Measurements from ENCODE around the gene SMG1.
"Not testable (repeated sequence)": the region's sequence is repeated elsewhere in the genome, so short reads cannot be mapped to it uniquely, and the experiment has no call there.

SMG1 gene

DNA sequence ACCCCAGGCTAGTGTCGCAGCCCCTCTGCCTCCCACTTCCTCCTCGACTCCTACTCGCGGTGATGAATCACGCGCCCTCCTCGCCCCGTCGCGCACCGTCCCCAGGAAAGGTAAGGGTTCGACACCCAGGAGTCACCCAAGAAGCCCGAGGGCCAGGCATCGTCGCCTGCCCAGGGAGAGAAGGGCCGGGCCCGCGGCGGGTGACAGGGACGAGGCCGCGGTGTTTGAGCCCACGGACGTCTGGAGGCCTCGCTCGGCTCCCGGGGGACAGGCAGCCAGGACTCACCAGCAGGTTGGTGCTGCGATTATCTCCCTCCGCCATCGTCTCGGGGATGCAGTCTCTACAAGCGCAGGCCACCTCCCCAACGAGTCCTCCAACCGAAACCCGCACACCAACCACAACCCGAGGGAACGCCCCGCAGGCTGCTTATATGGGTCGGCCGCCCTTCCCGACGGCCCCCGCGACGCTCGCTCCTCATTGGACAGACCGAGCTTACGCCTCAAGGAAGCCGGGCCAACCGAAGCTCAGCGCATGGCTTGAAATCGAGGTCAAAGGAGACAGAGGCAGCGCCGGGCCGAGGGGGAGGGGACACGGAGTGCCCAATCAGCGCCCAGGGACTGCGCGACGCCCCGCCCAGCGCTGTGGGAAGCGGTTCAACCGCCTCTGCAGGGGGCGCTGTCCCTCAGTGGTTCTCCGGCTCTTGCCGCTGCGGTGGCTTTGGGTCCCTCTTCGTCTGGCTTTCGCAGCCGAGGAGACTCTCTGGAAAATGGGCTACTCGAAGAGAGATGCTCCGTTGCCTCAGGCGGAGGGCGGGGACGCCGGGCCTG, 124.8 kb downstream of the SMG1 start, which contains the start of gene ARL6IP1:
Gene ARL6IP1 (minus strand): TSS at position 405 of the 828 bp plus-strand sequence. CDS start 83 bp downstream, at position 322.
- in situ Hi-C loops (cut with MboI; ENCODE audit: low sequenced_read_pairs) = no loop called here

DNA sequence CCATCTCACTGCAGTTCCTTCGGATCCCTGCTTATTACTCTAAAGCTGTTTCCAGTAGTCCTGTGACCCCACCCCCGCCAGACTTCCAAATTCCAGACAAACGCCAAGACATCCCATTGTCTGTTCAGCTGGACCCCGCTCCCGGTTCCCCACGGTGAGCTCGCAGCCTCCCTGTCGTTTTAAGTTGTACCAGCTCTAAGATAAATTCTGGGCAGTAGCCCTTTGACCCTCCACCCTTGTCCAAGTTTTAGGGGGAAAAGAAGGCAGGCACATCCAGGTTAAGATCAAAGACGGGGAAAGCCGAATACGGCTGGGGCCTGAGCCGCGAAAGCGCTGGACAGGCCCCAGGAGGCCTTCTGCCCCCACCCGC, 125.4 kb downstream of the SMG1 start:
- in situ Hi-C loops (cut with MboI; ENCODE audit: low sequenced_read_pairs) = no loop called here

DNA sequence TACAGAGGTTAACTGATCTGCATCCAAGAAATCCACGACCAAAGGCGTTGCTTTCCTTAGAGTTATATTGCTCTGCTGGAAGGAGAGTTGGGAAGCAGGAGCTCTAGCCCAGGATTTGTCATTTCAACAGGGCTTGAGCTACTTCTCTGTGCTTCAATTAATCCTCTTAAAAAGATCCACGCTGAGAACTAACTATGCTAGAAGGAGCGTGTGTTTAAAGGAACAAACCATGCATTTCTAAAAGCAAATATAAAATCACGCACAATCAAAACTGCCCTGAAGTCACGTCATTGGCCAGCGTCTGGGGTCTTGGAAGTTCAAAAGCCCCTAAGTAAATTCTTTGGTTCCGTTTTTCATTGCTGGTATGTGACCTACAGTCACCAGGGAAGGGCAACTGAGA, 125.9 kb downstream of the SMG1 start:
- in situ Hi-C loops (cut with MboI; ENCODE audit: low sequenced_read_pairs) = no loop called here

DNA sequence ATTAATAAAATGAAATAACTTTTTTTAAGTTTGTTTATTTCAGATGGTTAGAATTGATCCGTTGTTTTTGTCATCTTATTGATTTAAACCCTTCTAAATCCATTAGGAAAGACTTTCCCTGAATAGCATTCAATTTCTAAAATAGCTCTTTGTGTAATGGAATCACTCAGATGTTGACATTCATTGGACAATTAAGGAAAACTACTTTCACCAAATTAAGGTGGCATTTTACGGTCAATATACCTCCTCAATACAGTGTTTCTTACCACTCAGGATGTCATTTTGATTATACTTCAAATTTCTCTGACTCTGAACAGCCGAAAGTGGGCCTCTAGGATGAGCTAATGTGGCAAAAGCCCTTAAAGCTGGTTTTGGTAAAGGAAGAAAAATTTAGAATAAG, 126.7 kb downstream of the SMG1 start:
- in situ Hi-C loops (cut with MboI; ENCODE audit: low sequenced_read_pairs) = no loop called here

DNA sequence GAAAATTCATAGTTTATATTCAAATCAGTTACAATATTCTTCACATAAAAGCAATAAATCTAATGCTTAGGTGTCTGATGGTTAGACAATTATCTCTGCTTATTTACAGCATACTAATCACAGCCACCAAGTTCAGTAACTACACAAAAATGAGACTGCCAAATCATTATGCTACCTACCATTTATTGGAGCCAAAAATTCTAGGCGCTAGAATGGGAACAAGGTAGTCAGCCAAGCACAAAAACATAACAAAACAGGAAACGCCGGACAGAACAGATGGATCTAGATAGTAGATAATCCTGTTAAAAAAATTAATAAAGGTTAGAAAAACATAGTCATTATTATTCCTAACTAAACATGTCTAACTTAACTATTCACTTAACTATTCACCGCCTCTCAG, 128.5 kb downstream of the SMG1 start:
- in situ Hi-C loops (cut with MboI; ENCODE audit: low sequenced_read_pairs) = no loop called here

DNA sequence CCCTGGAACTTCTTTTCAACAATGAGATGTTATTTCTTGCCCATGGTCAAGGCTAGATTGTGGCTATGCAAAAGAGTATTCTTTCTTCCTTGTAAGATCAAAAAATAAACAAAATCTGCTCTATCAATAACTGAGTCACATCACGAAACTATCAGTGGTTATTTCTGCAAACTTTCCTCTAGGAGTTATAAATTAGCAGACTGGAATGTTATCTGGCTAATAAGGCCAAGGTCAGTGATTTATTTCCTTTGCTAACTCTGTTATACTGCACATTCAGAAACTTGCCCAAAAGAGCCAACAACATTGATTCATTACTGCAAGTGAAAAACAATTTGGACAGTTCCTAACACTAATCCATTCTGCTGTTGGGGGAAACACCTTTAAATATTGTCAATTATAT, 129.8 kb downstream of the SMG1 start:
- in situ Hi-C loops (cut with MboI; ENCODE audit: low sequenced_read_pairs) = no loop called here

DNA sequence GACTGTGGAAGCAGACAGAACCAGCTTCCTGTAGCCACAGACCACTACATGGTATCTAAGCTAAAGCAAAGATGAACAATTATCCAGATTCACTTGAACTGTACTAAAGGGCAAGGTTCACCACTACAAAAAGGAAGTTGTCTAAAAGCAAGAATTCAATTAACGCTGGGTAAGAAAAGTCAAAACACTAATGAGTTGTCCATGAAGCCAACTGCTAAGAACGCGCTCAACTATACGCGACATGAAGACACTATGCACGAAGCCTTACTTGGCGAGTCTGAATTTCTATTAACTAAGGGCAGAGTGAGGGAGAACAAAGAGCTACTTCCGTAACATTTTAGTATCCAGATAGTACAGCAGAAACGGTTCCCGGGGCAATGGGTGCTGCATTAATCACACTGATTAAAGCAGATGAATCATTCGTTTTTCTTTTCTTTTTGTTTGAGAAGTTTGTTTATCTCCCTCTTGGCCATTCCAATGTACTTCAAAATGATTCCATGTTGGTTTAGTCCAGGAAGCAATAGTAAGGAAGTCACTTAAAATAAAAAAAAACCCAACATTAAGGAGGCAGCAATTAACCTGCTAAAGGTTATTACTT, 133.3 kb downstream of the SMG1 start:
- in situ Hi-C loops (cut with MboI; ENCODE audit: low sequenced_read_pairs) = no loop called here

DNA sequence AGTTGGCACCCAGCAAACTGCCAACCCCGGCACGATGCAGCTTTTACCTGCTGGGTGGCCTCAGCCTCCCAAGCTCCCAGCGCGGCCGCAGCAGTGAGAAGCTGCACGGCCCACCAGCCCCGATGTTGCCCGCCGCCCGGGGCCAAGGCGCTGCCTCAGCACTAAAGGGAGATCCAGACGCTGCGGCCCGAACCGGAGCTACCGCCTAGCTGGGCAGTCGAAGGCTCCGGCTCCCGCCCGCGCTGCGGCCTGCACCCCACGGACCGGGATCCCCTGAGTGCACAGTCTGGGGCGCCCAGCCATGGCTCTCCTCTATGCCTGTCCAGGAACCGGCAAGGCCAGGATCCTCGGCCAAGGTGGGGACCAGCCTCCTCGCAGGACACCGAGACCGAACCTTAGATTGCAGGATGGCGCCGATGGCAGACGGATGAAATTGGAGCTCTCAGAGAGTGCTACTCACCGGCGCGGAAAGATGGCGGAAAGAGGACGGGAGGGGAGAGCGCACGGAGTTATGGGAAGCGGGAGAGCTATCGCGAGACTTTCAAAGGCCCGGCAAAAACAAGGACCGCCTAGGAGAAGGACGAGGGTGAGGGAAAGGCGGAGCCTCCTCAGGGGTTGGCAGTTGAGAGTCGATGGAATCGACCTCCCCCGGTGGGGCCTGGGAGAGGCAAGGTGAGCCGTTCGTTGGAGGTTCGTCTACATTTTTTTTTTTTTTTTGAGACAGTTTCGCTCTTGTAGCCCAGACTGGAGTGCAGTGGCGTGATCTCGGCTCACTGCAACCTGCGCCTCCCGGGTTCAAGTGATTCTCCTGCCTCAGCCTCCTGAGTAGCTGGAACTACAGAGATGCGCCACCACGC, 136.1 kb downstream of the SMG1 start, which contains the start of gene RPS15A:
Gene RPS15A (minus strand): TSS at position 485 of the 857 bp plus-strand sequence. CDS start 1,221 bp downstream, outside the sequence.
- in situ Hi-C loops (cut with MboI; ENCODE audit: low sequenced_read_pairs) = no loop called here

DNA sequence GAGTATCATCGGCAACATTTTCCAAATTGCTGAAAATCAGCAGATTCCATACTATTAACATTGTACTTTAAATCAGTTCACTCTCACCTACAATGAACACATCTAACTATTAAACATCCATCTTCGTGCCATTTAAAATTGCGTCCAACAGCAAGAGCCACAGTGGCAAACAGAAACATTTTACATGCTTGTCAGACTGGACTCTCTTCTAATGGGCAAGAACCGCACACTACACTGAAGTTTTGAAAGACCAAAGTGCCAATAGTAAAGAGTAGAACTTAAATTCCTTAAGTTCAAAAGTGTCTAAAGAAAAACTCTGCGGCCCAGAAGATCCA, 136.7 kb downstream of the SMG1 start:
- in situ Hi-C loops (cut with MboI; ENCODE audit: low sequenced_read_pairs) = no loop called here

DNA sequence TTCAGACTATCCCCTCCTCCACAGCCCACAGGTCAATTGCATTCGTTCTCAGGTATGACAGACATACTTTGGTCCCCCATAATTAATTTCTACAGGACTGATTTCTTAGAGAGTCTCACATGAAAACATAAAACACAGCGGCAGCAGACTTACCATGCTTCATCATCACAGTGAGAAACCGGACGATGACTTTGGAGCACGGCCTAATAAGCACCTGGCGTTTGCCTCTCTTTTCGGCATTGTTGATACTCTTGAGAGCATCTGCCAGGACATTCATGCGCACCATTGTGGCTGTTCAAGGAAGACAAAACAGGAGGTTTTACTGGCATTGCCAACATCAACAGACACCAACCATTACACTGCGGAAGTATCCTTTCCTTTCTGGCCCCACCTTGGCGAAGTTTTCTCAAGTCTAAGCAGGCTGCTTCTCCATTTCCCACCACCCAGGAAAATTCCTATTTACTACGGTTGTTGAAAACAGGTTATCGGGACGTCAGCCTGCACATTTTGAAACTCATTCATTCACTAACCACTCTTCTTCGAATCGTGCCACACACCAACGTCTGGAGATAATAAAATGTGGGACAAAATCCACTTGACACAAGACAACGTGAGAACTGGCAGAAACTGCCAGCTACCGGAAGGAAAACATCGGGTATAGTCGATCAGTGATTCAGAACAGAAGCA, 137.2 kb downstream of the SMG1 start:
- in situ Hi-C loops (cut with MboI; ENCODE audit: low sequenced_read_pairs) = no loop called here

DNA sequence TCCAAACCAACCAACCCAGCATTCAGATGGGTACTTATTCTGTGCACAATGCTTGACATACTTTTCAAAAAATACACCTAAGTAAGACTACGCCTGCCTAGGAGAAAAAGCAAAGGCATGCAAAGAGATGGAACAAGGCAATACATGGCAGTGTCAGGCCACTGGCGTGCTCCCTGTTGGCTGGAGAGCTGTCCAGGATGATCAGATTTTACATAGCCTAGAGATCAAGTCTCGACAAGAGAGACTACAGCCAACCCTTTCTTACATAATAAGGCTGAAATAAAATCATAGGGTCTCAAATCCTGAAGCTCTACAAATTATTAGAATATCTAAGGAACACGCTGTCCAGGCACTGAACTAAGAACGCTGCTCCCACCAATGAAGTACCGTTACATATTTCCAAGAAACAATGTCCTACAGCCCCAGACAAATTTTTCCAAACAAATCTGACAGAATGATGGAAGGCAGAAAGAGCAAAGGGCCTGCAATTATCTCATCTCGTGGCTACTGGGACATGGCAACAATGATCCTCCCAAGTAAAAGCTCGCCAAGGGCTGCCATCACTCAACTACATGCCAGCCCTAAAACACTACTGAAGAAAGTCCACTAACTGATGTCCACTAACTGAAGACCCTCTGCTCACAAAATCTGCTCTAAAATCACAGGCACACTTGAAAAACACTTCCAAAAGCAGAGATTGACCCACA, 141.1 kb downstream of the SMG1 start:
- in situ Hi-C loops (cut with MboI; ENCODE audit: low sequenced_read_pairs) = no loop called here

DNA sequence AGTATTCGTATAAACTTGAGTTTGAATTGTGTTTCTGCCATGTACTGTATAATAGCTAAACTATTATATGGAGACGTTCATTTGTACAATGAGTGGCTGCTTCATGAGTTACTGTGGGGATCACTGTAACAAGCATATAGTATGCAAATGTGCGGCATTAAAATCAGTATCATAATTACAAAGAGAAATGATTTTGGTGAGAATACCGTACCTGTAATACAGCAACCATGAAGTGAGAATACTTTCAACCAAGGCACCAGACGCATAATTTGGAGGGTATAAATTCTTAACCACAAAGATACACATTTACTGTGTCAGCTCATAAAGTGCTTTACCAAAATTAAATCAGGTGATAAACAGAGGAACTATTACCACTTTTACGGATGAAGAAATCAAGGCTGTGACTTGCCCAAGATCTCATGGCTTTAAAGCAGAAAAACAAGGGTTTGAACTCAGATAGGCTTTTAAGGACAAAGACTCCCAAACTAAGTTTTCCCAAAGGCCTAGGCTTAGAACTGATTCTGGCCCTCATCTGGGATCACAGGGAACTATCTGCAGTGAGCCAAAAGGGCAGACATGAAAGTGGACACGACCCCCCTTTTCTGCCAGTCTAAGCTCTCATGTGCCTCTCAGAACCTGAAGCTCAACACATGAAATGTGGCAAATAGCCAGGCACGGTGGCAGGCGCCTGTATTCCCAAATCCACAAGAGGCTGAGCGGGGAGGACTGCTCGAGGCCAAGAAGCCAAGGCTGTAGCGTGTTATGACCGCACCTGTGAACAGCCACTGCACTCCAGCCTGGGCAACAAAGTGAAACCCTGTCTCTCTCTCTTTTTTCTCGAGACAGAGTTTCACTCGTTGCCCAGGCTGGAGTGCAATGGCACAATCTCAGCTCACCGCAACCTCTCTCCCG, 142.5 kb downstream of the SMG1 start:
- in situ Hi-C loops (cut with MboI; ENCODE audit: low sequenced_read_pairs) = no loop called here

DNA sequence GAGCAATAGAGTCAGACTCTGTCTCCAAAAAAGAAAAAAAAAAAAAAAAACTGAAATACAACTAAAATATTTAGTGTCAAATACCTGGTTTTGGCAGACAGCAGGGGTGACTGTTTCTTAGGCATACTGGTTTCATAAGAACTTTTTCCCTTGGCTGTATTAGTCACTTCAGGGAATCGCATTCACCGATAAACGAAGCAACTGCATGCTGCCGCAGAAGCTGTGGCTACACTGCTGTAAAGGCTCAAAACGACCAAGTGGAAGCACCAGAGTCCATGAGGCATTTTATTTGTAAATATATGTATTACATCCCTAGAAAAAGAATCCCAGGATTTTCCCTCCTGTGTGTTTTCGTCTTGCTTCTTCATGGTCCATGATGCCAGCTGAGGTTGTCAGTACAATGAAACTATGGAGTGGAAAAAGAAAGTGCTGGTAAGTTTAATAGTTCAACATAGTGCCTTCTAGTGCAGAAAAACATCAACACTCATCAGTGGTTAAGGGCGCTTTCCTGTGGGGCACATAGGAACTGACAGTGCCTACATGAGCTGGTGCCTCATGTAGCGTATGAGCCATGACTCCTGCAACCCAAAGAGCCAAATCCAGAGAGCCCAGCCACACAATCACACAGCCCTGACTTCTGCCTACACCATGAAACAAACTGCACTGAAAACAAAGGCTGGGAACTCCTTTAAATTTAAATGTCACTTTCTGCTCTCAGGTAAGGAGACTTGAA, 143.3 kb downstream of the SMG1 start:
- in situ Hi-C loops (cut with MboI; ENCODE audit: low sequenced_read_pairs) = no loop called here

DNA sequence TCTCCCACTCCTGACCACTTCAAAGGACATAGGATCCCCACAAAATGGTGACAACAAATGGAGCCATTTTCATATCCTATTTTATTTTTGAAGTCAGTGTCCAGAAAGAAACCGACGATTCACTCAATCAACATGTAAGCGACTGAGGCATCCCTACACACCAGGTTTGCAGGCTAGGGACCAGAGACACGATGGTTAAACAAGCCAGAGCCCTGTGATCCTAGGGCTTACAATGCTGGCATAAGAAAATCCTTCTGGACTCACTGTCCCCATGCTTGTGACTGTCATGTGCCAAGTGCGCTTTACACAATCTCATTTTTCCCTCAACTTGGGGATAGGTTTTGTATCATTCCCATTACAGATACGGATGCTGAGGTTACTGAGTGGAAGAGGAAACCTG, 145.0 kb downstream of the SMG1 start:
- in situ Hi-C loops (cut with MboI; ENCODE audit: low sequenced_read_pairs) = not testable (repeated sequence)

DNA sequence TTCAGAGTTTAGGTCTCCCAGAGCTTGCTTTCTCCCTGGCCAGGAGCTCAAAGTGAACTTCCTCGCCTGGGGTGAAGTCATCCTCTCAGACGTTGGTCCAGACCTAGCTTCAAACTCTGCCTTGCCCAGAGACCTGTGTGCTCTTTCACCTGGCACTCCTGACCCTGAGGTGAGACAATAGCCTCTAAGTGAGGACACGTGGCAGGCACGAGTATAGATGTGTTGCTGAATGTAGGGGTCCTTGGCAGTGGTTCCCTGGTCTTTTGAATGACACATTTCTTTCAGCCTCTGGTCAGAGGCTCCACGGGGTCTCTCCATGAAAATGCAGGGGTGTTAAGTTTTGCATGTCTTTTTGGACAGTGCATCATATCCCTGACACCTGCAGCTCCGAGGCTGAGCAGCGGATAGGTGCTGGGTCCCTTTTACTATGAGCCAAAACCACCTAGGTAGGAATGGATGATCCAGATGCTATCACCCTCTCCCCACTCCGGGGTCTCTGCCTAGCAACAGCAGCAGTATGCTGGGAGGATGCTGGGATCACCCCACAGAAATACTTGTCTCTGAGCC, 145.7 kb downstream of the SMG1 start:
- in situ Hi-C loops (cut with MboI; ENCODE audit: low sequenced_read_pairs) = not testable (repeated sequence)

DNA sequence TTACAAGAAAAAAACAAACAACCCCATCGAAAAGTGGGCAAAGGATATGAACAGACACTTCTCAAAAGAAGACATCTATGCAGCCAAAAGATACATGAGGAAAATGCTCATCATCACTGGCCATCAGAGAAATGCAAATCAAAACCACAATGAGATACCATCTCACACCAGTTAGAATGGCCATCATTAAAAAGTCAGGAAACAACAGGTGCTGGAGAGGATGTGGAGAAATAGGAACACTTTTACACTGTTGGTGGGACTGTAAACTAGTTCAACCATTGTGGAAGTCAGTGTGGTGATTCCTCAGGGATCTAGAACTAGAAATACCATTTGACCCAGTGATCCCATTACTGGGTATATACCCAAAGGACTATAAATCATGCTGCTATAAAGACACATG, 148.5 kb downstream of the SMG1 start:
- in situ Hi-C loops (cut with MboI; ENCODE audit: low sequenced_read_pairs) = not testable (repeated sequence)

DNA sequence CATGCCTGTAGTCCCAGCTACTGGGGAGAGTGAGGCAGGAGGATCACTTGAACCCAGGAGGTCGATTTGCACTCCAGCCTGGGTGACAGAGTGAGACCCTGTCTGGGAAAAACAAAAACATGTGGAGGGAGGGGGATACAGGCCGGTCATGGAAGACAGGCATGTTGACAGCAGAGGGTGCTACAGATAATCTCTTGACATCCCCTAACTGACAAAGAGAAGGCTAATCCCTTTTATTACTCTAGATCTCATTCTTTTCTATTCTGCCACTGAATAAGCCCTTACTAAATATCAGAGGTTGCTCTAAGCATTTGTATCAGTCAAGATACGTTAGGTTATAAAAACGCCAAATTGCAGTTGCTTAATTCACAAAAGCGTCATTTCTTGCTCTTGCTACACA, 149.9 kb downstream of the SMG1 start:
- in situ Hi-C loops (cut with MboI; ENCODE audit: low sequenced_read_pairs) = not testable (repeated sequence)

DNA sequence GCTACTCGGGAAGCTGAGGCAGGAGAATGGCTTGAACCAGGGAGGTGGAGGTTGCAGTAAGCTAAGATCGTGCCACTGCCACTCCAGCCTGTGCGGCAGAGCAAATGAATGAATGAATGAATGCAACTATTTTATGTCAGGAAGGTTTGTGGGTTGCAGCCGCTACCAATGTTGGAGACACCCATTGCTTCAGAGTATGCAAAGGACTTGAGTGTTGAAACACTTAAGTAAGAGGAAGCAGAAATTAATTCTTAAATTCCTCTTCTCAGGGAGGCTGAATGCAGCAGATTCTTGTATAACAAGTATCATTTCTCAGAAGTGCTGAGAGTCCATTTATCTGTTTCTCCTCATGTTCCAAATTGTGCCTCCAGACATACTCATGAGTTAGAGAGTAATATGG, 151.6 kb downstream of the SMG1 start:
- in situ Hi-C loops (cut with MboI; ENCODE audit: low sequenced_read_pairs) = not testable (repeated sequence)
